22Rv1 (cell line): ENCODE measurements around the gene EPAS1.

Experiments
- CTCF ChIP-seq: fragments of 450-650 bp; IDR thresholded peaks from 2 replicates; pipeline ENCODE4 v1.5.1; 2017; ENCODE audit warnings: mild to moderate bottlenecking
- ZFX ChIP-seq: fragments of 450-650 bp; IDR thresholded peaks from 2 replicates; pipeline ENCODE4 v1.6.1; 2017; ENCODE audit warnings: antibody characterized with exemption, borderline replicate concordance

GRCh38 chr2:46434851-46435273 is 137.7 kb downstream of the EPAS1 start:
- TF ChIP-seq CTCF (no peak), ZFX (no peak)
